HepG2 (cell line): ENCODE measurements around the gene IQGAP2. TPM values are rescaled to one million over a fixed set of nuclear protein-coding genes. Genes with fewer than 3 reads are reported as not detected.

ENCODE experiments used
- ATAC-seq: fragments of 200-7000 bp; cut with Tn5 transposase; 3 replicates; pipeline ENCODE4 v1.9.1; 2020; ENCODE audit warnings: mild to moderate bottlenecking, moderate library complexity
- BruUV-seq: library from RNA; stranded (reverse); fragments of 400-500 nt; replicated peaks from 2 replicates; lab custom pipeline; 2021; lab: Mats Ljungman, UMichigan
- CTCF ChIA-PET: fragments of 300-600 bp; formaldehyde crosslinking; extraction: SDS; loops from one replicate; lab custom pipeline; 2021; ENCODE audit warnings: low total read pairs, inconsistent platforms, low intra/inter-chr PET ratio; lab: Yijun Ruan, JAX
- POLR2A ChIA-PET: fragments of 350-600 bp; sonication (Branson Sonifier 250); formaldehyde crosslinking; loops from one replicate; lab custom pipeline; 2020; ENCODE audit warnings: antibody characterized with exemption, inconsistent platforms; lab: Yijun Ruan, JAX
- DNase-seq: peaks from one replicate; pipeline ENCODE4 v3.0.0-alpha.2; 2015; ENCODE audit warnings: low spot score
- FAIRE-seq: peaks from 3 replicates; lab custom pipeline; 2011; peaks lifted over from hg19 to GRCh38; lab: Jason Lieb, UNC
- H2AFZ ChIP-seq: one replicate; pipeline ENCODE4 v1.6.1; 2011; ENCODE audit warnings: low read length, inconsistent platforms
- H3K27ac ChIP-seq: fragments of 300-600 bp; 3 replicates; pipeline ENCODE4 v1.8.0; 2011; ENCODE audit warnings: mixed run types, mild to moderate bottlenecking, mixed read lengths, low read length, inconsistent platforms; ENCODE audit not compliant: insufficient read depth; ENCODE audit errors: extremely low read length
- H3K27me3 ChIP-seq, 2 experiments: fragments of 200-600 bp in 1 of 2; 2 replicates in 1 of 2; 3 replicates in 1 of 2; pipeline versions ENCODE4 v1.6.0 to v1.8.0; 2011; ENCODE audit warnings: low read length in 2 of 2, mild to moderate bottlenecking in 2 of 2, moderate library complexity in 2 of 2, inconsistent platforms in 1 of 2; ENCODE audit not compliant: insufficient read depth in 2 of 2, control insufficient read depth in 1 of 2
- H3K36me3 ChIP-seq, 2 experiments: fragments of 200-600 bp in 1 of 2; replicated peaks in 1 of 2; 2 replicates in 1 of 2; 3 replicates in 1 of 2; pipeline versions ENCODE4 v1.5.1 to v1.8.0; 2011; ENCODE audit warnings: low read length in 2 of 2, inconsistent platforms in 1 of 2; ENCODE audit not compliant: insufficient read depth in 2 of 2, control insufficient read depth in 1 of 2
- H3K4me1 ChIP-seq: 2 replicates; pipeline ENCODE4 v1.5.1; 2012; ENCODE audit warnings: low read length, inconsistent platforms; ENCODE audit not compliant: insufficient read depth
- H3K4me2 ChIP-seq: 2 replicates; pipeline ENCODE4 v1.6.0; 2011; ENCODE audit warnings: low read depth, low read length, inconsistent platforms
- H3K4me3 ChIP-seq, 3 experiments: fragments of 200-600 bp in 1 of 3; sonication (generic), shearing (Covaris generic) in 1 of 3; replicated peaks in 1 of 3; 2 replicates each; pipeline ENCODE4 v1.5.1; 2011 to 2016; ENCODE audit warnings: low read length in 3 of 3, inconsistent platforms in 2 of 3, low read depth in 2 of 3, mild to moderate bottlenecking in 2 of 3, control low read depth in 1 of 3, mixed read lengths in 1 of 3; ENCODE audit not compliant: insufficient read depth in 1 of 3
- H3K79me2 ChIP-seq: one replicate; pipeline ENCODE4 v1.6.1; 2011; ENCODE audit warnings: low read length, inconsistent platforms; ENCODE audit not compliant: insufficient read depth
- H3K9ac ChIP-seq: 2 replicates; pipeline ENCODE4 v1.6.0; 2011; ENCODE audit warnings: mild to moderate bottlenecking, low read depth, low read length, inconsistent platforms; ENCODE audit not compliant: insufficient read depth
- H3K9me3 ChIP-seq: 2 replicates; pipeline ENCODE4 v1.5.1; 2012; ENCODE audit warnings: mild to moderate bottlenecking, low read length
- H4K20me1 ChIP-seq: 2 replicates; pipeline ENCODE4 v1.6.0; 2011; ENCODE audit warnings: inconsistent platforms, mild to moderate bottlenecking, low read length, moderate library complexity; ENCODE audit not compliant: insufficient read depth
- AHDC1 ChIP-seq: sonication (generic); formaldehyde crosslinking; IDR thresholded peaks from 2 replicates; pipeline ENCODE4 v1.5.1; 2020; ENCODE audit warnings: mild to moderate bottlenecking, missing genetic modification reagents, borderline replicate concordance
- ARID5B ChIP-seq: IDR thresholded peaks from 2 replicates; pipeline ENCODE4 v1.4.0; 2020; ENCODE audit warnings: mild to moderate bottlenecking, missing genetic modification reagents
- ASH2L ChIP-seq: fragments of 300-600, 200-600 bp; sonication (generic); IDR thresholded peaks from 2 replicates; pipeline ENCODE4 v1.7.0; 2017; ENCODE audit warnings: low read depth, mild to moderate bottlenecking, moderate library complexity, mixed read lengths, low read length; ENCODE audit not compliant: insufficient read length
- CCDC6 ChIP-seq: sonication (generic); formaldehyde crosslinking; IDR thresholded peaks from 2 replicates; pipeline ENCODE4 v1.8.1; 2022; ENCODE audit warnings: mild to moderate bottlenecking, missing genetic modification reagents, moderate library complexity
- FOXJ3 ChIP-seq: sonication (generic); formaldehyde crosslinking; IDR thresholded peaks from 2 replicates; pipeline ENCODE4 v1.4.0; 2020; ENCODE audit warnings: missing genetic modification reagents, mild to moderate bottlenecking, borderline replicate concordance
- FOXO1 ChIP-seq: sonication (generic); formaldehyde crosslinking; IDR thresholded peaks from 2 replicates; pipeline ENCODE4 v1.4.0; 2020; ENCODE audit warnings: missing genetic modification reagents
- GATAD2A ChIP-seq: IDR thresholded peaks from 2 replicates; pipeline ENCODE4 v1.6.1; 2016
- HNF4A ChIP-seq: sonication (generic); formaldehyde crosslinking; IDR thresholded peaks from 2 replicates; pipeline ENCODE4 v1.4.0; 2020; ENCODE audit warnings: missing genetic modification reagents
- MIER3 ChIP-seq: IDR thresholded peaks from 2 replicates; pipeline ENCODE4 v1.6.1; 2016; ENCODE audit warnings: missing compliant biosample characterization, borderline replicate concordance
- NR2C2 ChIP-seq: sonication (generic); formaldehyde crosslinking; IDR thresholded peaks from 2 replicates; pipeline ENCODE4 v1.4.0; 2020; ENCODE audit warnings: missing genetic modification reagents, mild to moderate bottlenecking, moderate library complexity, borderline replicate concordance
- PAXIP1 ChIP-seq: sonication (generic); formaldehyde crosslinking; conservative IDR thresholded peaks from 2 replicates; pipeline ENCODE4 v1.4.0; 2020; ENCODE audit warnings: mild to moderate bottlenecking, missing genetic modification reagents, moderate library complexity
- in situ Hi-C: cut with HindIII; loops from 2 replicates; pipeline ENCODE4 v1.10.0; 2017; ENCODE audit warnings: low pct_unique_long_range_greater_than_20kb; ENCODE audit not compliant: extremely low pct_ligation_motif_present
- intact Hi-C: fragments of 100-400 bp; cut with micrococcal nuclease; formaldehyde crosslinking; loops from one replicate; pipeline ENCODE4 v1.10.0; 2022; ENCODE audit not compliant: unreplicated experiment
- polyA plus RNA-seq, 8 experiments: library from polyadenylated mRNA; depleted of rRNA in 3 of 8; stranded (reverse) in 7 of 8; unstranded in 1 of 8; fragments of >200 nt; fragmentation: Illumina TruSeq in 4 of 8; extraction: Trizol in 4 of 8; gene quantifications; 2 replicates each; pipeline versions ENCODE4 v1.2.1 to v1.2.3, GENCODE V29; 2011 to 2016; ENCODE audit warnings: low read depth in 4 of 8, missing spikeins in 1 of 8, mixed read lengths in 1 of 8; ENCODE audit not compliant: insufficient read depth in 1 of 8
- total RNA-seq, 5 experiments: library from RNA; depleted of rRNA; stranded (reverse); fragments of >200 nt; fragmentation: Illumina TruSeq; extraction: Trizol; gene quantifications; 2 replicates each; pipeline ENCODE4 v1.2.3, GENCODE V29; 2016; ENCODE audit warnings: low read depth in 1 of 5

The IQGAP2 gene
- total and polyA plus RNA-seq, 2 of the 13 experiments (the other 11 are each of a cell fraction or from before 2014, with no cell fraction given): 35.2 to 83.3 TPM

- ATAC-seq (peak; percentile 74), FAIRE-seq (peak; percentile 44), DNase-seq (peak; percentile 59)
- in situ Hi-C loops: no loop called here
- Histone ChIP-seq H2AFZ (no peak overlapping the region), H3K4me1 (peaks cover 24% of the 10 kb centered on the region), H3K79me2 (no peaks in the 10 kb centered on the region), H3K27ac (peak overlapping the region; percentile 48), H3K9me3 (no peaks in the 10 kb centered on the region), H3K9ac (no peak overlapping the region), H3K36me3 (peaks cover 7 to 49% of the 10 kb centered on the region in 2 experiments), H4K20me1 (no peaks in the 10 kb centered on the region), H3K4me2 (peak overlapping the region; percentile 16; the same call in 1 of the 2 replicates), H3K27me3 (no peaks in the 10 kb centered on the region)
- BruUV-seq: no TSS peak
- ChIA-PET CTCF (no interaction called here), POLR2A (no interaction called here)
- intact Hi-C loops: no loop called here
- TF ChIP-seq ARID5B (CRISPR knock-in tag) (0 out of 2 replicates have a peak, but pooled peaks have one; percentile 28), PAXIP1 (peak; percentile 31; the same call in 1 of the 2 replicates), ASH2L (peak; percentile 40), NR2C2 (no peak), MIER3 (CRISPR knock-in tag) (no peak), FOXO1 (CRISPR knock-in tag) (peak; percentile 15; the same call in 1 of the 2 replicates), CCDC6 (no peak), GATAD2A (CRISPR knock-in tag) (0 out of 2 replicates have a peak, but pooled peaks have one; percentile 13), AHDC1 (peak; percentile 28; the same call in 1 of the 2 replicates), HNF4A (CRISPR knock-in tag) (peak; percentile 58), FOXJ3 (CRISPR knock-in tag) (no peak)
- TF ChIP-seq, all 625 proteins: peak for 7
- no peak overlapping the region for H3K4me3 ChIP-seq
Observed at GRCh38 chr5:76673125-76673524, 270.0 kb downstream of the IQGAP2 start.
